ENCODE results near the gene LAMC3.

- TF ChIP-seq CTCF (IDR thresholded peaks at IDR 0.05) (no peak), POLR2A (IDR thresholded peaks at IDR 0.05) (no peak)
Measured at GRCh38 chr9:131069699-131070098, 60.7 kb downstream of the LAMC3 start.

Measured in prostate gland (tissue), 2 donors.